Stimulated activated memory B cell treated with anti-CD40 and anti-IgM and Interleukin-4, amounts not matched to agents 10 μg/mL and 1 μg/mL and 100 μg/mL, for 72 hours (primary cell): ENCODE measurements around the gene GARIN5B.

ENCODE experiments used
- ATAC-seq: fragments of 150-1000 bp; cut with Tn5 transposase; 2 replicates; pipeline ENCODE4 v1.10.0; 2021
- H3K27ac Mint-ChIP-seq: one replicate; pipeline ENCODE4 v1.8.0; 2022; ENCODE audit warnings: mild to moderate bottlenecking, mixed read lengths
- H3K27me3 Mint-ChIP-seq: one replicate; pipeline ENCODE4 v1.8.0; 2022; ENCODE audit warnings: mixed read lengths
- H3K36me3 Mint-ChIP-seq: one replicate; pipeline ENCODE4 v1.8.0; 2022; ENCODE audit warnings: mixed read lengths
- H3K4me1 Mint-ChIP-seq: one replicate; pipeline ENCODE4 v1.8.0; 2022; ENCODE audit warnings: mixed read lengths
- H3K4me3 Mint-ChIP-seq: one replicate; pipeline ENCODE4 v1.8.0; 2022; ENCODE audit warnings: mild to moderate bottlenecking, moderate library complexity, mixed read lengths
- H3K9me3 Mint-ChIP-seq: one replicate; pipeline ENCODE4 v1.8.0; 2022; ENCODE audit warnings: mixed read lengths

GARIN5B gene

GRCh38 chr19:55311797-55312196, 51.3 kb downstream of the GARIN5B start:
- no peak for ATAC-seq
- no peak overlapping the region for H3K27ac Mint-ChIP-seq
- no peaks in the 10 kb centered on the region for H3K9me3 Mint-ChIP-seq
- no peaks in the 10 kb centered on the region for H3K4me1 Mint-ChIP-seq
- peaks cover 10% of the 10 kb centered on the region for H3K27me3 Mint-ChIP-seq
- H3K36me3 Mint-ChIP-seq = no peaks in the 10 kb centered on the region
- no peak overlapping the region for H3K4me3 Mint-ChIP-seq

GRCh38 chr19:55311397-55311796, 51.7 kb downstream of the GARIN5B start:
- H3K4me1 Mint-ChIP-seq = no peaks in the 10 kb centered on the region
- no peak overlapping the region for H3K27ac Mint-ChIP-seq
- peaks cover 10% of the 10 kb centered on the region for H3K27me3 Mint-ChIP-seq
- no peaks in the 10 kb centered on the region for H3K9me3 Mint-ChIP-seq
- H3K36me3 Mint-ChIP-seq = no peaks in the 10 kb centered on the region
- ATAC-seq = no peak
- no peak overlapping the region for H3K4me3 Mint-ChIP-seq

GRCh38 chr19:55310498-55310897, 52.6 kb downstream of the GARIN5B start:
- H3K36me3 Mint-ChIP-seq = no peaks in the 10 kb centered on the region
- H3K4me1 Mint-ChIP-seq = no peaks in the 10 kb centered on the region
- no peak overlapping the region for H3K27ac Mint-ChIP-seq
- H3K9me3 Mint-ChIP-seq = no peaks in the 10 kb centered on the region
- H3K27me3 Mint-ChIP-seq = peaks cover 10% of the 10 kb centered on the region
- H3K4me3 Mint-ChIP-seq = no peak overlapping the region
- no peak for ATAC-seq

GRCh38 chr19:55309448-55309847, 53.6 kb downstream of the GARIN5B start:
- Mint-ChIP-seq H3K4me1 (no peaks in the 10 kb centered on the region), H3K36me3 (no peaks in the 10 kb centered on the region), H3K9me3 (no peaks in the 10 kb centered on the region), H3K4me3 (no peak overlapping the region), H3K27ac (no peak overlapping the region), H3K27me3 (peaks cover 10% of the 10 kb centered on the region)
- no peak for ATAC-seq

- Mint-ChIP-seq H3K36me3 (no peaks in the 10 kb centered on the region), H3K4me3 (no peak overlapping the region), H3K27me3 (peaks cover 3% of the 10 kb centered on the region), H3K4me1 (no peaks in the 10 kb centered on the region), H3K9me3 (no peaks in the 10 kb centered on the region), H3K27ac (no peak overlapping the region)
- no peak for ATAC-seq
Measured at GRCh38 chr19:55308281-55308680, 54.8 kb downstream of the GARIN5B start.

- no peak for ATAC-seq
- H3K27me3 Mint-ChIP-seq = no peaks in the 10 kb centered on the region
- no peaks in the 10 kb centered on the region for H3K36me3 Mint-ChIP-seq
- no peaks in the 10 kb centered on the region for H3K9me3 Mint-ChIP-seq
- no peak overlapping the region for H3K4me3 Mint-ChIP-seq
- peaks cover 6% of the 10 kb centered on the region for H3K4me1 Mint-ChIP-seq
- H3K27ac Mint-ChIP-seq = no peak overlapping the region
Measured at GRCh38 chr19:55306712-55307111, 56.3 kb downstream of the GARIN5B start.

GRCh38 chr19:55305983-55306562, 57.0 kb downstream of the GARIN5B start:
- Mint-ChIP-seq H3K27me3 (no peaks in the 10 kb centered on the region), H3K27ac (no peak overlapping the region), H3K4me3 (no peak overlapping the region), H3K36me3 (no peaks in the 10 kb centered on the region), H3K4me1 (peaks cover 13% of the 10 kb centered on the region), H3K9me3 (no peaks in the 10 kb centered on the region)
- no peak for ATAC-seq

GRCh38 chr19:55305491-55305890, 57.6 kb downstream of the GARIN5B start:
- peaks cover 14% of the 10 kb centered on the region for H3K4me1 Mint-ChIP-seq
- H3K27ac Mint-ChIP-seq = no peak overlapping the region
- no peak overlapping the region for H3K4me3 Mint-ChIP-seq
- no peaks in the 10 kb centered on the region for H3K9me3 Mint-ChIP-seq
- peak; percentile 47 for ATAC-seq
- H3K27me3 Mint-ChIP-seq = no peaks in the 10 kb centered on the region
- H3K36me3 Mint-ChIP-seq = no peaks in the 10 kb centered on the region

- Mint-ChIP-seq H3K9me3 (no peaks in the 10 kb centered on the region), H3K27me3 (peaks cover 3% of the 10 kb centered on the region), H3K4me3 (no peak overlapping the region), H3K27ac (no peak overlapping the region), H3K4me1 (peaks cover 14% of the 10 kb centered on the region), H3K36me3 (no peaks in the 10 kb centered on the region)
- ATAC-seq = no peak
Measured at GRCh38 chr19:55304980-55305379, 58.1 kb downstream of the GARIN5B start.
